ENCODE results near the gene KIRREL2. TPM values are rescaled to one million over a fixed set of nuclear protein-coding genes. Genes with fewer than 3 reads are reported as not detected.

KIRREL2 gene
- total and polyA plus RNA-seq, 9 of the 15 experiments (the other 6 are each of a cell fraction or from before 2014, with no cell fraction given), result 0.01 to 0.12 (median 0.09) TPM; not detected in 4

- TF ChIP-seq ZNF121 (CRISPR knock-in tag; conservative IDR thresholded peaks at IDR 0.05) (no peak), BRD4 (IDR thresholded peaks at IDR 0.05) (no peak), HNRNPL (IDR thresholded peaks at IDR 0.05; ENCODE audit: low read depth, low read length) (no peak), ZBTB17 (CRISPR knock-in tag; IDR thresholded peaks at IDR 0.05) (no peak), SFPQ (IDR thresholded peaks at IDR 0.05; ENCODE audit: low read depth, low read length) (no peak), NCOA6 (IDR thresholded peaks at IDR 0.05) (peak; percentile 79), SRSF1 (IDR thresholded peaks at IDR 0.05; ENCODE audit: low read depth, low read length) (no peak), U2AF2 (optimal IDR thresholded peaks at IDR 0.05; ENCODE audit: low read depth, low read length) (no peak), BRF2 (IDR thresholded peaks at IDR 0.05; ENCODE audit: borderline replicate concordance, insufficient read depth, insufficient read length) (no peak), ZNF586 (CRISPR knock-in tag; conservative IDR thresholded peaks at IDR 0.05) (no peak), HDAC6 (IDR thresholded peaks at IDR 0.05; ENCODE audit: low read depth, low read length) (no peak), RAD51 (IDR thresholded peaks at IDR 0.05; ENCODE audit: borderline replicate concordance, low read depth) (no peak), ZNF23 (CRISPR knock-in tag; IDR thresholded peaks at IDR 0.05) (no peak), ZNF384 (IDR thresholded peaks at IDR 0.05; ENCODE audit: low read depth, low read length) (peak; percentile 84), ZNF644 (tag; IDR thresholded peaks at IDR 0.05; ENCODE audit: low read depth) (no peak)
- TF ChIP-seq, protein P1, sequence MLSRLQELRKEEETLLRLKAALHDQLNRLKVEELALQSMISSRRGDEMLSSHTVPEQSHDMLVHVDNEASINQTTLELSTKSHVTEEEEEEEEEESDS (CRISPR knock-in tag; IDR thresholded peaks at IDR 0.05), result no peak
- TF ChIP-seq, protein P2, sequence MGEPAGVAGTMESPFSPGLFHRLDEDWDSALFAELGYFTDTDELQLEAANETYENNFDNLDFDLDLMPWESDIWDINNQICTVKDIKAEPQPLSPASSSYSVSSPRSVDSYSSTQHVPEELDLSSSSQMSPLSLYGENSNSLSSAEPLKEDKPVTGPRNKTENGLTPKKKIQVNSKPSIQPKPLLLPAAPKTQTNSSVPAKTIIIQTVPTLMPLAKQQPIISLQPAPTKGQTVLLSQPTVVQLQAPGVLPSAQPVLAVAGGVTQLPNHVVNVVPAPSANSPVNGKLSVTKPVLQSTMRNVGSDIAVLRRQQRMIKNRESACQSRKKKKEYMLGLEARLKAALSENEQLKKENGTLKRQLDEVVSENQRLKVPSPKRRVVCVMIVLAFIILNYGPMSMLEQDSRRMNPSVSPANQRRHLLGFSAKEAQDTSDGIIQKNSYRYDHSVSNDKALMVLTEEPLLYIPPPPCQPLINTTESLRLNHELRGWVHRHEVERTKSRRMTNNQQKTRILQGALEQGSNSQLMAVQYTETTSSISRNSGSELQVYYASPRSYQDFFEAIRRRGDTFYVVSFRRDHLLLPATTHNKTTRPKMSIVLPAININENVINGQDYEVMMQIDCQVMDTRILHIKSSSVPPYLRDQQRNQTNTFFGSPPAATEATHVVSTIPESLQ (CRISPR knock-in tag; IDR thresholded peaks at IDR 0.05), result no peak
- TF ChIP-seq, protein P3, sequence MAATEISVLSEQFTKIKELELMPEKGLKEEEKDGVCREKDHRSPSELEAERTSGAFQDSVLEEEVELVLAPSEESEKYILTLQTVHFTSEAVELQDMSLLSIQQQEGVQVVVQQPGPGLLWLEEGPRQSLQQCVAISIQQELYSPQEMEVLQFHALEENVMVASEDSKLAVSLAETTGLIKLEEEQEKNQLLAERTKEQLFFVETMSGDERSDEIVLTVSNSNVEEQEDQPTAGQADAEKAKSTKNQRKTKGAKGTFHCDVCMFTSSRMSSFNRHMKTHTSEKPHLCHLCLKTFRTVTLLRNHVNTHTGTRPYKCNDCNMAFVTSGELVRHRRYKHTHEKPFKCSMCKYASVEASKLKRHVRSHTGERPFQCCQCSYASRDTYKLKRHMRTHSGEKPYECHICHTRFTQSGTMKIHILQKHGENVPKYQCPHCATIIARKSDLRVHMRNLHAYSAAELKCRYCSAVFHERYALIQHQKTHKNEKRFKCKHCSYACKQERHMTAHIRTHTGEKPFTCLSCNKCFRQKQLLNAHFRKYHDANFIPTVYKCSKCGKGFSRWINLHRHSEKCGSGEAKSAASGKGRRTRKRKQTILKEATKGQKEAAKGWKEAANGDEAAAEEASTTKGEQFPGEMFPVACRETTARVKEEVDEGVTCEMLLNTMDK (IDR thresholded peaks at IDR 0.05; ENCODE audit: borderline replicate concordance, insufficient read depth, low read depth, low read length, poor library complexity, severe bottlenecking), result no peak
- TF ChIP-seq, protein P4, sequence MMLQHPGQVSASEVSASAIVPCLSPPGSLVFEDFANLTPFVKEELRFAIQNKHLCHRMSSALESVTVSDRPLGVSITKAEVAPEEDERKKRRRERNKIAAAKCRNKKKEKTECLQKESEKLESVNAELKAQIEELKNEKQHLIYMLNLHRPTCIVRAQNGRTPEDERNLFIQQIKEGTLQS (IDR thresholded peaks at IDR 0.05), result no peak
- TF ChIP-seq, protein P4 (CRISPR knock-in tag; conservative IDR thresholded peaks at IDR 0.05), result no peak
These were observed 43.0 kb downstream of the KIRREL2 start (continued) for GRCh38 chr19:35899547-35900214.
